GM12892 (cell line): ENCODE results near the gene SLC25A17.
"Not testable (repeated sequence)": the region's sequence is repeated elsewhere in the genome, so short reads cannot be mapped to it uniquely, and the experiment has no call there.

Experiments used
- DNase-seq: peaks from one replicate; pipeline ENCODE4 v3.0.0; 2011; ENCODE audit not compliant: insufficient read length
- FAIRE-seq: peaks from 2 replicates; lab custom pipeline; 2011; peaks lifted over from hg19 to GRCh38; lab: Jason Lieb, UNC
- POLR2A ChIP-seq: IDR thresholded peaks from 2 replicates; pipeline ENCODE4 v1.6.1; 2011; ENCODE audit warnings: low read depth, low read length, control low read depth
- POLR2AphosphoS5 ChIP-seq: IDR thresholded peaks from 2 replicates; pipeline ENCODE4 v1.6.1; 2011; ENCODE audit warnings: low read depth, low read length, control low read depth
- TAF1 ChIP-seq: IDR thresholded peaks from 2 replicates; pipeline ENCODE4 v1.6.1; 2011; ENCODE audit warnings: low read depth, mild to moderate bottlenecking, control low read depth, low read length, borderline replicate concordance

Gene SLC25A17

DNA sequence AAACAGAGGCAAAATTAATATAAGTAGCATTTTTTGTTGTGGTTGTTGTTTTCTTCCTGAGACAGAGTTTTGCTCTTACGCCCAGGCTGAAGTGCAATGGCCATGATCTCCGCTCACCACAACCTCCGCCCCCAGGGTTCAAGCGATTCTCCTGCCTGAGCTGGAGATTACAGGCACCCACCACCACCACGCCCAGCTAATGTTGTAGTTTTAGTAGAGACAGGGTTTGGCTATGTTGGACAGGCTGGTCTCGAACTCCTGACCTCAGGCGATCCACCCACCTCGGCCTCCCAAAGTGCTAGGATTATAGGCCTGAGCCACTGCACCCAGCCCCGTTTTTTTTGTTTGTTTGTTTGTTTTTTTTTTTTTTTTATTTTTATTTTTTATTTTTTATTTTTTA, 75.4 kb downstream of the SLC25A17 start:
- FAIRE-seq (no peak), DNase-seq (no peak)
- TF ChIP-seq POLR2A = no peak
- no peak for TF ChIP-seq TAF1
- no peak for TF ChIP-seq POLR2AphosphoS5

DNA sequence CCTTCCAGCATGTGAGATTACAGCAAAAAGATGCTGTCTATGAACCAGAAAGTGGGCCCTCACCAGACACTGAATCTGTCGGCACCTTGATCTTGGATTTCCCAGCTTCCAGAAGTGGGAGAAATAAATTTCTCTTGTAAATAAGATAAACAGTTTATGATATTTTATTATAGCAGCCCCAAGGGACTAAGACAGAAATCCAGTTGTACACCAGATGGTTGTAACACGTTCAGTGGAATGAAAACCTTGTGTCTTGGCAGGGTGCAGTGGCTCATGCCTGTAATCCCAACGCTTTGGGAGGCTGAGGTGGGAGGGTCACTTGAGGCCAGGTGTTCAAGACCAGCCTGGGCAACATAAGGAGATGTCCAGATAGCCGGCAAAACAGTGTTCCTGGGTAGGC, 78.0 kb downstream of the SLC25A17 start:
- TF ChIP-seq TAF1 (no peak), POLR2AphosphoS5 (no peak), POLR2A (no peak)
- FAIRE-seq (no peak), DNase-seq (no peak)

DNA sequence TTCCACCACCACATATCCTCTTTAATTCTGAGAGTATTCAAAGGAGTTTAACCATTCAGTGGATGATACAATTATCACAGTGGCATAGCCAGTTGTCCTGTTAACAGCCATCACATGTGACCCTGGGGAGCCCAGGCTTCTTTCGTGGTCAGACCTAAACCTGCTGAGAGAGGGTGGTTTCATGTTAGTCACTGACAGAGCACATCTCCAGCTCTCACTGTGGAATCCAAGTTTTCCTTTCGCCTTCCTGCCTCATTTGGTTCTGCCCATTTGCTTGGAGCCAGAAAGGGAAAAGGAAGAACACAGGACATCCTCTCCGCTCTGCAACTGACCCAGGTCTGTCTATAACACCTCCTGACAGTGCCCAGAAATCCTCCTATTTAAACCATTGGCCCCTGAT, 79.4 kb downstream of the SLC25A17 start:
- FAIRE-seq (no peak), DNase-seq (no peak)
- TF ChIP-seq POLR2AphosphoS5 (no peak), POLR2A (no peak), TAF1 (no peak)

DNA sequence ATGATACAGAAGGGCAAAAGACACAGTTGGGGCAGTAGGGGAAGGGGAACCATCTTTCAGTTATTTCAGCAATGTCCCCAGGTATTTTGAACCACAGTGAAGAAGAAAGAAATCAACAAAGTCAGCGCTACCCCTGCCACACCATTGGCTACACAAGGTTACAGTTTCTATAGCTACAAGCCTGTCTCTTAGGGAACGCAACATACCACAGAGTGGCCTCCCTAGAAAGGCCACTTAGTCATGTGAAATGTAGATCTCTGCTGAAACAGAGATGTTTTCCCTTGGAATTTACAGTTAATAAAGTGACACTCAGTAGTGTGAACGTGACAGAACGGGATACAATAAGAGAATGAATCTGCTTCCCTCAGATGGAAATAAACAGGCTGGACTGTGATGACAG, 85.2 kb downstream of the SLC25A17 start:
- TF ChIP-seq POLR2A = no peak
- TF ChIP-seq TAF1 = no peak
- no peak for TF ChIP-seq POLR2AphosphoS5
- no peak for FAIRE-seq
- DNase-seq = no peak

DNA sequence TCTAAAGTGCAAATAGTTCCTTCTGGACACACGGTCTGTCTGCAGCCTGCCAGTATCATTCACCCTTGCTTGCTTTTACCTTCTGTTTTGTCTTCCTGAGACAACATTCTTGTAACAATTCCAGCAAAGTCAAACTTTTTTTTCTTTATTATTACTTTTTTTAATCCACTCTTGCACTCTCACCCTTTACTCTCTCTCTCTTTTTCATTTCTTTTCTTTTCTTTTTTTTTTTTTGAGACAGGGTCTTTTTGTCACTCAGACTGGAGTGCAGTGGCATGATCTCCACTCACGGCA, 86.2 kb downstream of the SLC25A17 start:
- FAIRE-seq (no peak), DNase-seq (no peak)
- TF ChIP-seq POLR2A (no peak), POLR2AphosphoS5 (no peak), TAF1 (no peak)

DNA sequence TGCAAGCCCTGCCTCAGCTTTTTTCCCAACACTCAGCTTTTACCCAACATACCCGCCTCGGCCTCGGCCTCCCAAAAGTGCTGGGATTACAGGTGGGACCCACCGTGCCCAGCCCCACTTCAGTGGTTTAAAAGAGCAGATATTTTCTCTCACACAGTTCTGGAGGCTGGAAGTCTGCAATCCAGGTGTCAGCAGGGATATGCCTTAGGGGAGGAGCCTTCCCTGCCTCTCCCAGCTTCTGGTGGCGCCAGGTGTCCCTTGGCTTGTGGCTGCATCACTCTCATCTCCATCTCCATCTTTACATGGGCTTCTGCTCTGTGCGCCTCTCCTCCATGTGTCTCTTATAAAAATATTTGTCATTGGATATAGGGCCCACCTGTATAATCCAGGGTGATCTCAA, 89.9 kb downstream of the SLC25A17 start:
- TF ChIP-seq TAF1 (no peak), POLR2A (no peak), POLR2AphosphoS5 (no peak)
- FAIRE-seq (no peak), DNase-seq (no peak)

DNA sequence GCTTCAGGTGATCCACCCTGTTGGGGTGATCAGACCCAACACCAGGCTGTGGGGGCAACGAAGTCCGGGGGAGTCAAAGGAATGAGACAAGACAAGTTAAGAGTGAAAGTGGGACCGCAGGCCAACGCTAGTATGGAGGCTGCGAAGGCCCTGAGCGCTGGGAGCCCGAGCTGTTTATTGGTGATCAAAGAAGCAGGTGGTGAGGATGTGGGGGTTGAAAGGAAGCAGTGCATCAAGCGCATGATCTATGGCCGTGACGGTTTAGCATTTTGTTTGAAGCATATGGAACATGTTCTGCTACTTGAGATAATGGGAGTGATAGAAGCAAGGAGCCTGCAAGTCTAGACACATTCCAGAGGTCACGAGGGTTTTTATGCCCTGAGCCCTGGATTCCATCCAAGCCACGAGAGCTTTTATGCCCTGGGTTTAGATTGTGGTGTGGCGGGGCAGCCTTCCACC, 90.4 kb downstream of the SLC25A17 start:
- no peak for FAIRE-seq
- no peak for DNase-seq

DNA sequence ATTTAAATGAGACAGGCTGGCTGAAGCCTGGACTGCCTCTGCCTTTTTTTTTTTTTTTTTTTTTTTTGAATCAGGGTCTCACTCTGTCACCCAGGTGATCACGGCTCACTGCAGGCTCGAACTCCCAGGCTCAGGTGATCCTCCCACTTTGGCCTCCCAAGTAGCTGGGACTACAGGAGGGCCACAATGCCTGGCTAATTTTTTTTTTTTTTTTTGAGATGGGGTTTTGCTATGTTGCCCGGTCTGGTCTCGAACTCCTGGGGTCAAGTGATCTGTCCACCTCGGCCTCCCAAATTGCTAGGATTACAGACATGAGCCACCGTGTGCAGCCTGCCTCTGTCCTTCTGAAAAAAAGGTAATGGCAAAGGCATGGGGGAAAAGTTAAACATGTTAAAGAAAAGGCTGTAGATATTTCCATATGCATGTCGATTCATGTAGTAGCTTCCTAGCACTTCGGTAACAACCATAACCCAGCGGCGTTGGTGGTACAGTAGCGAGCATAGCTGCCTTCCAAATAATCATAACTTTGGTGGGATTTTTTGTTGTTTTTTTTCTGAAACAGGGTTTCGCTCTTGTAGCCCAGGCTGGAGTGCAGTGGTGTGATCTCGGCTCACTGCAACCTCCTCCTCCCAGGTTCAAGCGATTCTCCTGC, 91.1 kb downstream of the SLC25A17 start:
- TF ChIP-seq TAF1 = no peak
- TF ChIP-seq POLR2A = no peak
- TF ChIP-seq POLR2AphosphoS5 = no peak
- FAIRE-seq (no peak), DNase-seq (no peak)

More for the DNA sequence above, 90.4 kb downstream of the SLC25A17 start:
- no peak for TF ChIP-seq POLR2AphosphoS5
- TF ChIP-seq POLR2A = no peak
- no peak for TF ChIP-seq TAF1

DNA sequence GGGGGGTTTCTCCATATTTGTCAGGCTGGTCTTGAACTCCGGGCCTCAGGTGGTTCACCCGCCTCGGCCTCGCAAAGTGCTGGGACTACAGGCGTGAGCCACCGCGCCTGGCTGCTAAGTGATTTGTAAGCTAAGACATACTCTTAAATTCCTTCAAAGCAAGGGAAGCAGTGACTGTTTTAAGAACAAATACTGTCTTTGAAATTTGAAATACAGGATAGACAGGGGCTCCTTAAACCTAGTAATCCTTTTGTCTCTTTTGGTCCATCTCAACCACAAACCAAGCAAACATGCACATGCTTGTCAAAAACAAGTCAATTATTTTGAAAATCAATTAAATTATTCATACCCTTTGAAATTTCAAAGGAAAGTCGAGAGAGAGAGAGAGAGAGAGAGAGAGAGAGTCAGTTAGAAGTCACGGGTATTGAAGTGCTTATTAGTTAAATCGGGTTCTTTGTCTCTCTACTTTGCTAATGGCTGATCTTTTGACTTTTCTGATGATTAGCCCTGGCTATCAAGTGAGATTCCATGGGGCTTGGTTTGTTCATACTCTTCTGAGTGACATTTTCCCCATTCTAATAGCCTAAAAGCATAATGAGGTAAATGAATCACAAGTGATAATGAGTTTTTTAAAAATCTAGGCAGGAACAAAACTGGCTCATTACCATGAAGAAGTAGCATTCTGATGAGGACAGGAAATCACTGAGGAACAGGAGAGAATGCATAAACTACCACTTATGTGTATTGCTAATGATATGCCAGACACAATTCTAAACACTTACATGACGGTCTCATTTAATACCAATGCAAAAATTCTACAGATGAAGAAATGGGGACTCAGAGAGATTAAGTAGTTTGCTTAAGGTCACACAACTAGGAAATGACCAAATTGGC, 91.8 kb downstream of the SLC25A17 start:
- no peak for DNase-seq
- no peak for FAIRE-seq
- no peak for TF ChIP-seq TAF1
- no peak for TF ChIP-seq POLR2AphosphoS5
- no peak for TF ChIP-seq POLR2A

DNA sequence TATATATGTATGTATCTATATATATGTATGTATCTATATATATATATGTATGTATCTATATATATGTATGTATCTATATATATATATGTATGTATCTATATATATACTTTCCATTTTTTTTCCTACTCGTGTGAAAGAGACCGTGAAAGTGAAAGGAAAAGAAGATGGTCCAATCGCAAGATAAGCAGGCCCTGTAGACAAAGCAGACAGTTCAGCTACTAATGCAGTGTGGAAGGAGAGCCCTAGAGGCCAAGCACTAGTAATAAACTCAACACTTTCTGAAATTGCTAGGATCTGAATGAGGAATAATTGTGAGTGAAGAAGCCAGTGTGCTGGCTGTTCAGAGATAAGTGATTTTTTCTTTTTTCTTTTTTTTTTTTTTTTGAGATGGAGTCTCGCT, 92.6 kb downstream of the SLC25A17 start:
- DNase-seq (no peak), FAIRE-seq (no peak)
- TF ChIP-seq POLR2AphosphoS5 (no peak), TAF1 (no peak), POLR2A (no peak)

DNA sequence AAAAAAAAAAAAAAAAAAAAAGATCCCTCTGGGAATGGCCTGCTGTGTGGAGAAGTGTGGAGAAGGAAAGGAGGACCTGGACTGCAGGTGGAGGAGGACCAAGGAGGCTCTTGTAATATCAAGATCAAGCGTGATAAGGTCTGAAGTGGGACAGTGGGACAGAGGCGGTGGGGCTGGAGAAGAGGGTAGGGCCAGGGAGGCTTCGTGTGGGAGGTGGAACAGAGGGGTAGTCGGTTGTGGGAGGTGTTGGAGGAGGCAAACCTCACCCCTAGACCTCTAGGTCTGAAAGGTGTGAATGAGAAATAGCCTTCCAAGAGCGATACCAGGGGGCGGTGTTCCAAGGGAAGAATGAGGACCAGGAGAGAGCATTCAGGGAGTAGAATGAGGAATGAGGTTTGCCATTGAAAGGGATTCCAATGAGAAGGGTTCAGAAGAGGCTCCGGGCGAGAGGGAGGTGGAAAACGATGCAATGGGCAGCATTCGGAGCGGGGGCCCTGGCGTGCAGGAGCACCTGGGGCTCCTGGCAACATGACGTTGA, 95.7 kb downstream of the SLC25A17 start:
- DNase-seq (no peak), FAIRE-seq (no peak)
- no peak for TF ChIP-seq TAF1
- TF ChIP-seq POLR2A = no peak
- no peak for TF ChIP-seq POLR2AphosphoS5

DNA sequence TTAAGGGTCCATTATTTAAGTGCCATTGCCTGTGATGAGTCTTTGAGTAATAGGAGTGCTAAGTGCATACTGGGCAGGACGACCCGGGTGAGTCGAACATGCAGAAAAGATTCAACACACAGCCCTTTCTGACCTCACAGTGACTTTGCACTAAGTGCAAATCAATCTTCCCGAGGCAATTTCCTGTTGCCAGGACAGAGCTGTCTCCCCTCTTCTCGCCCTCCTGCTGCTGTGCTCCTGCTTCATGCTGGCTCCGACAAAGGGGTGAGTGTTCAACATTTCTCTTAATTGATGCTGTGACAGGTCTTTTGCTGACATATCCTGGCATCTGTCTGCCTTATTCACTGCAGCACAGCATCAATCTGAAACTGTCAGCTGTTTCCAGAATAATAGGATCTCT, 97.9 kb downstream of the SLC25A17 start:
- TF ChIP-seq POLR2AphosphoS5 = no peak
- TF ChIP-seq POLR2A = no peak
- no peak for TF ChIP-seq TAF1
- FAIRE-seq (no peak), DNase-seq (no peak)

DNA sequence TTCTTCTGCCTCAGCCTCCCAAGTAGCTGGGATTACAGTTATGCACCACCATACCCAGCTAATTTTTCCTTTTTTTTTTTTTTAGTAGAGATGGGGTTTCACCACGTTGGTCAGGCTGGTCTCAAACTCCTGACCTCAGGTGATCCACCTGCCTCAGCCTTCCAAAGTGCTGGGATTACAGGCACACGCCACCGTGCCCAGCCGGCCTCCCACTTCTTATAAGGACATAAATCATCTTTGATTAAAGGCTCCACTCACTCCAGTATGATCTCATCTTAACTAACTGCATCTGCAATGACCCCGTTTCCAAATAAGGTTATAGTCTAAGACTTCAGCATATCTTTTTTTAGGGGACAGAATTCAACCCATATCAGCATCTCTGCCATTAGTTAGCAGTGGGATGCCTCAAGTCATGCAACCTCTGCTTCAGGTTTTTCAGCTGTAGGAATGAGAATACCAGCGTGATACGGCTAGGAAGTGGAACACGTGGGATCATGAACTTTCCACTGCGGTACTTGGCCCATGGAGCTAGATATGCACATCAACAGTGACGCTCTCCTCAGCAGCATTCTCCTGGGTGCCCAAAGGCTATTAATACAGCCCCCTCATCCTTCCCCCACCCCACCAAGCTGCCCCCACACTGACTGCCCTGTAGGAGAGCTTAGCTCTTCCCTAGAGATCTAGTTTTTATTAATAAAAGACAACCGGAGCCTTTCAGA, 98.4 kb downstream of the SLC25A17 start:
- DNase-seq = no peak
- TF ChIP-seq POLR2AphosphoS5 (no peak), POLR2A (no peak), TAF1 (no peak)
- FAIRE-seq = no peak

DNA sequence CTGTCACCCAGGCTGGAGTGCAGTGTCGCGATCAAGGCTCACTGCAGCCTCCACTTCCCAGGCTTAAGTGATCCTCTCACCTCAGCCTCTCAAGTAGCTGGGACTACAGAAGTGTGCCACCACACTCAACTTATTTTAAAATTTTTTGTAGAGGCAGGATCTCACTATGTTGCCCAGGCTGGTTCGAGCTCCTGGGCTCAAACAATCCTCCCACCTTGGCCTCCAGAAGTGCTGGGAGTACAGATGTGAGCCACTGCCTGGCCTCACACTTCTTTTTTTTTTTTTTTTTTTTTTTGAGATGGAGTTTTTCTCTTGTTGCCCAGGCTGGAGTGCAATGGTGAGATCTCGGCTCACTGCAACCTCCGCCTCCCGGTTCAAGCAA, 99.0 kb downstream of the SLC25A17 start:
- not testable (repeated sequence) for DNase-seq, FAIRE-seq
